Activated naive CD4-positive, alpha-beta T cell treated with anti-CD3 and anti-CD28 coated beads, Interleukin-2, amount 50 U/mL, for 16 hours (primary cell): Measurements from ENCODE around the gene SBNO1.
"Not testable (repeated sequence)": the region's sequence is repeated elsewhere in the genome, so short reads cannot be mapped to it uniquely, and the experiment has no call there.

Experiments used
- DNase-seq: peaks from one replicate; pipeline ENCODE4 v3.0.0-alpha.2; 2020

The SBNO1 gene

DNA sequence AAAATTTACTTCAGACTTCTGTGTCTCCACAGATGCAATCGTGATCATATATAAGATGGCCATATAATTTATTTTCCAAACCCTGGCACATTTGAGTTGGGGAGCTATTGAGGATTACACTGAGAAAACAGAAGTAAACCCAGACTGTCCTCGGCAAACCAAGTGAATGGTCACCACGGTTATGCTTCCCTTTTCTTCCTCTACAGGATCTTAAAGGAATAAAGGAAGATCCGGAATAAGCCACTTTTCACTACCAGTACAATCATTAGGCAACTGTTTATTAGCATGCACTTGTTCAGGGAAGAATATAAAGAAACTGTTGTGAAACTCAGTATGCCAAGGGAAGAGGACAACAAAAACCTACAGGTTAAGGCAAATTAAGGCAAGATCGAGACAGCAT, 27.6 kb downstream of the SBNO1 start:
- no peak for DNase-seq

DNA sequence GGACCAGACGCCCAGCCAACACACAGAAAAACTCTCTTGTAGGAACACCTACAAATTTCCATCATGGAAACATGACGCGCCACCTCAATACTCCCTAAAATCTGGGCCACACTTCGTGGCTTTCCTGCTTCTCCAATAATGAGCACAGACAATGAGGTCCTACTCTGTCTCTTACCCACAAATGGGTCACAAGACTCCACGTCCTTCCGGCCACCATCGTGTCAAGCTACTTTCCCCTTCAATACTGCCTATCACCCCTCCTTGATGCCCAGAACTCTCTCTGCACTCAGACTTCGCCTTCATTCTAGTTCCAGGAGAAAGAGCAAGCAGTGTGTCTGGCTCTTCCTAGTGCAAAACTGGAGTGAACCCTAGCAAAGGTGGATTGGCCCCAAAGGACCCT, 28.1 kb downstream of the SBNO1 start:
- DNase-seq: no peak

- DNase-seq: no peak
These were observed 29.2 kb downstream of the SBNO1 start for GRCh38 chr12:123335490-123335889.

- DNase-seq: no peak
These were observed 34.8 kb downstream of the SBNO1 start for GRCh38 chr12:123329799-123330198.

DNA sequence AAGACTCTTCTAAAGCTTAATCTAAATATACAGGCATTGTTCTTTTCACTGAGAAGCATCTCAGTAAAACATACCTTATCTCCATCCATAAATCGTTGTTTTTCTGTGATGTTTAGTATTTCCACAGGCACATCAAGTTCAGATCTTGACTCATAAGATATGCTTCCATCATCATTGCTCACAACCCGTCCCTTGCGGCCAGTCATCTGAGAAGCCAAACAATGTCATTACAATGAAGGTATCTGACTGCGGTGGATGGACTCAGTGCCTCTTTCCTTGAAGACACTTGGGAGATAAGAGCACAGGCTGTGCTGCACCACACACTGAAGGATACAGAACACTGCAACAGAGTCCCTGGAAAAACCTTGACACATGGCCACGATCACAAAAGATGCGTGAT, 44.8 kb downstream of the SBNO1 start:
- DNase-seq: no peak

GRCh38 chr12:123319273-123319672, 45.4 kb downstream of the SBNO1 start:
- no peak for DNase-seq

- not testable (repeated sequence) for DNase-seq
These were observed 51.6 kb downstream of the SBNO1 start for GRCh38 chr12:123313046-123313445.

DNA sequence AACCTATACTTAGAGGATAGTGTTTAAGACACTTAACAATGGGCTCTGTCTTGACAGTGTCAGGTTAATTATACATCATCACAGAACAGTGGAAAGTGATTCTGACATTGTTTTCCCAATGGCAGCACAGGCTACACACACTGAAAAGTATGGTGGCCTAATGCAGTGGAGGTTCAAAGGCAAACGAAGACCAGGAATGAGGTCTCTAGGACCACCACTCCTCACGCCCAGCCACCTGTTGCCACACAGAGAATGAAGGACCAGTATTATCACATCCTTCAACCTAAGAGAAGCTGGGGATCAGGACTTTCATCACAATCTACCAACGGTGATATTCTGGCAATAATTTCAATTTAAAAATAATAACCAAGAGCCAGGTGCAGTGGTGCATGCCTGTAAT, 58.4 kb downstream of the SBNO1 start:
- DNase-seq: no peak

DNA sequence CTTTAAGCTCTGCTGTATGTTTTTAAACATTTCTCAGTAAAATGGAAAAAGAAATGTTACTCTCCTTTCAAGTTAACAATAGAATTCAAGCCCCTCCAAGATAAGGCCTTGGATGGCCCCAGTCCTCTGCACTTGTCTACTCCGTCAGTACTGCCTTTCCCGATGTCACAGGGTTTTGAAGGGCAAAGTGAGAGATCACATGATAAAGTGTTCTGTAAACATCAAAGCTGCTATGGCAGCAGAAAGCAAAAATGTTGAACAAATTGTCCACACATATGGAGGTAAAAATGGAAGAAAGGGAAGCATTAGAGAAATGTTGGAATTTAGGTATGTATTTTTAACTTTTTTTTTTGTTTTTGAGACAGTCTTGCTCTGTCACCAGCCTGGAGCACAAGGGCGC, 59.5 kb downstream of the SBNO1 start:
- DNase-seq: no peak

DNA sequence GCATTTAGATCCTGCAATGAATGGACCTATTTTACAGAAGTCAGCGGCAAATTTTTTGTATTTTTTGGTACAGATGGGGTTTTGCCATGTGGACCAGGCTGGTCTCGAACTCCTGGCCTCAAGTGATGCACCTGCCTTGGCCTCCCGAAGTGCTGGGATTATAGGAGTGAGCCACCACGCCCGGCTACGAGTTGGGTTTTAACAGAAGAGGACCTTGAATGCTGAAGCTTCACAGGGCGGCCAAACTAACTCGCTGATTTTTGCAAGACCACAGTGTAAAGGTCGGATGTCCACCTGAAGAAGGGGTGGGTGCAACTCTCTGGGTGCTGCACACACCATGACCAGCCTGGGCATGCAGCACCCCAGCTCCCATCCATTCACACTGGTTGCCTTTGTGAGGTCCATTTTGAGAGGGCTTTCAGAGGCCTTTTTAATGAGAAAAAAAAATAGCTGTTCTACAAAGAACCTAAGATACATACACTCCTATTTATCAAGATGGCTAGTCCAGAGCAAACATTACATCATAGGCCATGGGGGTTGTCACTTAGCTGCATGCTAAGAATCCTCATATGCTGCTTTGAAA, 71.4 kb downstream of the SBNO1 start:
- no peak for DNase-seq

GRCh38 chr12:123289911-123290310, 74.7 kb downstream of the SBNO1 start:
- DNase-seq: no peak

GRCh38 chr12:123288751-123289346, 75.8 kb downstream of the SBNO1 start:
- no peak for DNase-seq

DNA sequence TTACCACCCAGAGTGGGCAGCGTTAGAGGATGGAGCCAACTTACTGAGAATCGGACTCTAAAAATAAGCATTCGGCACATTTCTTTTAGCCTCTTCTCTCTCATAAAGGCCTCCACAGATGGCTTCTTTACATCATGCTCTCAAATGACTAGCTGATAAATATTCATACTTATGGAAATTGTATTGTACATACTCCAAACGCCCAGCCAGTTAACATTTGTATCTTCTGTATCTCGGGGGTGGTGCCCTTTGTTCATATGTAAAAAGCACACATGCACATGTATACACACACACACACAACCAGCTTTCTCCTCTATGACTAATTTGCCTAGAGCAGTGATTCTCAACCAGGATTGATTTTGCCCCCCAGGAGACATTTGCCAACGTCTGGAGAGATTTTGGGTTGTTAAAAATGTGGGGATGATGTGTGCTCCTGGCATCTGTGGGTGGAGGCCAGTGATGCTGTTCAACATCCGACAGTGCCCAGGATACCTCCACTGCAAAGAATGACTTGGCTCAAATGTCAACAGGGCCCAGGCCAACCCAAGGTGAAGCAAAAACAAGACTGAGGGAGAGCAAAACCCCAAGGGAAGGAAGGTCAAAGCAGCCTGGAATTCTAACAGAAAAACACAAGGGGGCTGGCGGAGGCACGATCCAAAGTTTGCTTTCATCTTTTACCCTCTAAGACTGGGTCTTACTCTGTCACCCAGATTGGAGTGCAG, 77.8 kb downstream of the SBNO1 start:
- no peak for DNase-seq

- DNase-seq: no peak
These were observed 80.0 kb downstream of the SBNO1 start for GRCh38 chr12:123284669-123285068.

- DNase-seq: no peak
These were observed 81.2 kb downstream of the SBNO1 start for GRCh38 chr12:123283461-123283860.

DNA sequence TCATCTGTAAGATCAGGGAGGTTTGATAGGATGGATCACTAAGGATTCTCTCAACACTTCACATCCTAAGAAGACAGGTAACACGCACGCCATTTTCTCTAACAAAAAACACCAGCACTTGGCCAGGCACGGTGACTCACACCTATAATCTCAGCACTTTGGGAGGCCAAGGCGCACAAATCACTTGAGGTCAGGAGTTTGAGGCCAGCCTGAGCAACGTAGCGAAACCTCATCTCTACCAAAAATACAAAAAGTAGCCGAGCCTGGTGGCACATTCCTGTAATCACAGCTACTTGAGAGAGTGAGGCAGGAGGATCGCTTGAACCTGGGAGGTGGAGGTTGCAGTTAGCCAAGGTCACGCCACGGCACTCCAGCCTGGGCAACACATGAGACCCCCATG, 82.5 kb downstream of the SBNO1 start:
- DNase-seq: no peak

DNA sequence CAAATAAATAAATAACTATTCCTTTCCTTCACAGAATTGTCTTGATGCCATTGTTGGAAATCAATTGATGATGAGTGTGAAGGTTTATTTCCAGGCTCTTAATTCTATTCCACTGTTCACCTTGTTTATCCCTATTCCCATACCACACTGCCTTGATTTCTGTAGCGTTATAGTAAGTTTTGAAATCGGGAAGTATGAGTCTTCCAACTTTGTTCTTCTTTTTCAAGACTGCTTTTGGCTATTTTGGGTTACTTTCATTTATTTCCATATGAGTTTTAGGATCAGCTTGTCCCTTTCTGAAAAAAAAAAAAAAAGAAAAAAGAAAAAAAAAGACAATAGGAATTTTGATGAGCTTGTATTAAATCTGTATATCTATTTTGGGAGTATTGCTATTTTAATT, 83.7 kb downstream of the SBNO1 start:
- DNase-seq: no peak

DNA sequence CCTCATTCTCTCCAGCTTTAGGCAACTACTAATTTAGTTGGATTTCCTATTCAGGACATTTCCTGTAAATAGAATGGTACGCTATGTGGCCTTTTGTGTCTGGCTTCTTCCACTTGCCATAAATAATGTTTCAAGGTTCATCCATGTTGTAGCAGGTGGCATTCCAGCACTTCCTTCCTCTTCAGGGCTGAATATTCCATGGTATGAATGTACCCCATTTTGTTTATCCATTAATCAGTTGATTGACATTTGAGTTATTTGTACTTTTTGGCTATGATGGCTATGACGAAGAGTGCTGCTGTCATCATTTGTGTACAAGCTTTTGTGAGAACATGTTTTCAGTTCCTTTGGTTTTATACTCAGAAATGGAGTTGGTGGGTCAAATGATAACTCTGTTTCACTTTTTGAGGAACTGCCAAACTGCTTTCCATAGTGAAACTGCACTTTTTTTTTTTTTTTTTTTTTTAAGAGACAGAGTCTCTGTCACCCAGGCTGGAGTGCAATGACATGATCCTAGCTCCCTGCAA, 86.5 kb downstream of the SBNO1 start:
- no peak for DNase-seq

- no peak for DNase-seq
These were observed 91.5 kb downstream of the SBNO1 start for GRCh38 chr12:123273166-123273565.

- DNase-seq: peak; percentile 82
These were observed 93.5 kb downstream of the SBNO1 start for GRCh38 chr12:123271001-123271668.

- DNase-seq: no peak
These were observed 94.2 kb downstream of the SBNO1 start for GRCh38 chr12:123270214-123271000.

- DNase-seq: no peak
These were observed 94.8 kb downstream of the SBNO1 start for GRCh38 chr12:123269896-123270213.

DNA sequence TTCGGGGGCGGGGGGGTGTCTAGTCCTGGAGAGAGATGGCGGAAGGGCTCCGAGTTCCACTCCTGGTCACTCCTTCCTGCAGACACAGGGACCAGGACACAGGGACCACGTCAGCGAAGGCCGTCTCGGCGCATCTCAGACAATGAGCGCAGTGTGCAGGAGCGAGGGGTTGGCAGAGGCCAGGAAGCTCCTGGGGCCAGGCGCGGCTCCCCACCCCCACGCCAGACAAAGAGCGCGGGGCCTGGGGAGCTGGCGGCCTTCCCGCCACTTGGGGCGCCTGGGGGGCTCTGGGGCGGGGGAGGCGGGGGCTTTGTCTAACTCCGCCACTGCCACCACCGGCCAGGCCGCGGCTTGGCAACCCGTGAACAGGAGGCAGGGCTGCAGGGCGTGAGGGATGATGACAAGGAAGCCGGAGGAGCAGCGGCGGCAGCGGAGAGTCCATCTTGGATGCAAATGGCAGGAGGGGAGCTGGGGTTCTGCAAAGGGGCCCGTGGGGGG, 95.2 kb downstream of the SBNO1 start:
- peak; percentile 42 for DNase-seq
